Right lobe of liver (tissue), 6 donors: ENCODE measurements around the gene RPL28. TPM values are rescaled to one million over a fixed set of nuclear protein-coding genes. Genes with fewer than 3 reads are reported as not detected.
"Not testable (repeated sequence)": the region's sequence is repeated elsewhere in the genome, so short reads cannot be mapped to it uniquely, and the experiment has no call there.

Experiments
- ATAC-seq, 4 donors: fragments of 200-7000 bp; cut with Tn5 transposase; one replicate each; pipeline ENCODE4 v1.9.1; 2020; ENCODE audit warnings: mild to moderate bottlenecking in 4 of 4, moderate library complexity in 4 of 4
- DNase-seq, 3 donors: peaks; one replicate each; pipeline ENCODE4 v3.0.0-alpha.2; 2020
- H3K27ac ChIP-seq, 3 donors: fragments of 200-600 bp; one replicate each; pipeline ENCODE4 v1.8.0; 2022
- H3K27me3 ChIP-seq, 2 donors: fragments of 200-600 bp; one replicate each; pipeline ENCODE4 v1.8.0; 2022
- H3K36me3 ChIP-seq, 4 donors: fragments of 200-600 bp; sonication (generic) in 1 of 4; one replicate each; pipeline versions ENCODE4 v1.5.1 to v1.8.0; 2017 to 2022; ENCODE audit warnings: control low read depth in 1 of 4
- H3K4me1 ChIP-seq, 4 donors: fragments of 200-600 bp; sonication (generic) in 1 of 4; one replicate each; pipeline versions ENCODE4 v1.5.1 to v1.8.0; 2017 to 2022; ENCODE audit warnings: control low read depth in 1 of 4
- H3K4me3 ChIP-seq, 3 donors: fragments of 200-600 bp; one replicate each; pipeline ENCODE4 v1.8.0; 2022
- H3K9me3 ChIP-seq, 4 donors: fragments of 200-600 bp; sonication (generic) in 1 of 4; one replicate each; pipeline versions ENCODE4 v1.5.1 to v1.8.0; 2017 to 2022; ENCODE audit warnings: control low read depth in 1 of 4
- CTCF ChIP-seq, 4 donors: fragments of 200-600 bp in 3 of 4; fragments of 450-650 bp in 1 of 4; IDR thresholded peaks; one replicate each; pipeline versions ENCODE4 v1.5.1 to v1.8.0; 2016 to 2022; ENCODE audit warnings: antibody characterized with exemption in 4 of 4, mild to moderate bottlenecking in 2 of 4
- POLR2A ChIP-seq: fragments of 450-650 bp; IDR thresholded peaks from one replicate; pipeline ENCODE4 v1.6.1; 2017; ENCODE audit warnings: antibody characterized with exemption, mild to moderate bottlenecking
- WGBS: methylation state at CpG from one replicate; pipeline ENCODE4 v1.1.6; 2018; ENCODE audit warnings: low coverage, low lambda C conversion rate; ENCODE audit not compliant: insufficient coverage; ENCODE audit errors: missing lambda C conversion rate; 5-methylcytosine and 5-hydroxymethylcytosine counted together
- intact Hi-C, 2 donors: fragments of 100-400 bp; cut with DNase I; formaldehyde crosslinking; loops; one replicate each; pipeline versions ENCODE4 v1.11.2 to v1.14.1; 2022
- total RNA-seq, 6 experiments: library from RNA; depleted of rRNA in 2 of 6; stranded (reverse); fragments of >200 nt in 2 of 6; fragmentation: NEBNext Ultra II Directional in 3 of 6; extraction: Animal tissue kit (Norgen Biotek cat#: 25700) in 3 of 6; gene quantifications; one replicate each; pipeline versions ENCODE4 v1.1.0 to v1.2.4, GENCODE V29; 2016 to 2023
- donor health status: DM: no; HTN: yes; CAD: no.
- donor health status: DM: no; HTN: no; CAD: no.
- donor health status: DM: no; HTN: no; CAD: no.
- donor health status: DM: no; HTN: yes; CAD: no.
- donor health status: DM: no; HTN: yes; CAD: no.

The RPL28 gene
- total RNA-seq, 6 experiments from 2014 or later: 305 to 530 (median 455) TPM

- intact Hi-C loops: no loop called here
- Histone ChIP-seq H3K36me3 (no peaks in the 10 kb centered on the region), H3K4me1 (no peaks in the 10 kb centered on the region), H3K4me3 (no peak overlapping the region), H3K27me3 (no peaks in the 10 kb centered on the region), H3K27ac (no peak overlapping the region), H3K9me3 (no peaks in the 10 kb centered on the region)
- WGBS: 43% methylated on average over 2 of the region's 16 CpGs
- TF ChIP-seq CTCF (IDR thresholded peaks at IDR 0.05) (no peak), POLR2A (no peak)
- ATAC-seq (peak; percentile 29 to 59 (median 42)), DNase-seq (no peak)
These were observed 61.9 kb downstream of the RPL28 start for GRCh38 chr19:55447421-55448174.

DNA sequence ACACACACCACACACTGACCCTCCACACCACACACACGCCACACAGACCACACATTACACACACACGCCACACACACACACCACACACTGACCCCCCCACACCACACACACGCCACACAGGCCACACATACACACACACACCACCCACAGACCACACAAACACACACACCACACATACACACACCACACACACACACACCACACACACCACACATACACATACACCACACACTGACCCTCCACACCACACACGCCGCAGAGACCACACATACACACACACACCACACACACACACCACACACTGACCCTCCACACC, 62.4 kb downstream of the RPL28 start:
- H3K9me3 ChIP-seq, H3K27me3 ChIP-seq, ATAC-seq, H3K4me1 ChIP-seq, intact Hi-C loops, H3K36me3 ChIP-seq, H3K27ac ChIP-seq, DNase-seq, H3K4me3 ChIP-seq: not testable (repeated sequence)
- WGBS: 89% methylated on average over 5 of the region's 5 CpGs

GRCh38 chr19:55449469-55449868, 63.7 kb downstream of the RPL28 start:
- no peak for TF ChIP-seq POLR2A
- no peak for TF ChIP-seq CTCF (IDR thresholded peaks at IDR 0.05)
- Histone ChIP-seq H3K9me3 (no peaks in the 10 kb centered on the region), H3K27ac (no peak overlapping the region), H3K36me3 (no peaks in the 10 kb centered on the region), H3K27me3 (no peaks in the 10 kb centered on the region), H3K4me3 (no peak overlapping the region), H3K4me1 (no peaks in the 10 kb centered on the region)
- ATAC-seq: no peak
- 16% methylated on average over 11 of the region's 16 CpGs for WGBS
- intact Hi-C loops: no loop called here
- peak in 1 of 3 donors; percentile 31 for DNase-seq

DNA sequence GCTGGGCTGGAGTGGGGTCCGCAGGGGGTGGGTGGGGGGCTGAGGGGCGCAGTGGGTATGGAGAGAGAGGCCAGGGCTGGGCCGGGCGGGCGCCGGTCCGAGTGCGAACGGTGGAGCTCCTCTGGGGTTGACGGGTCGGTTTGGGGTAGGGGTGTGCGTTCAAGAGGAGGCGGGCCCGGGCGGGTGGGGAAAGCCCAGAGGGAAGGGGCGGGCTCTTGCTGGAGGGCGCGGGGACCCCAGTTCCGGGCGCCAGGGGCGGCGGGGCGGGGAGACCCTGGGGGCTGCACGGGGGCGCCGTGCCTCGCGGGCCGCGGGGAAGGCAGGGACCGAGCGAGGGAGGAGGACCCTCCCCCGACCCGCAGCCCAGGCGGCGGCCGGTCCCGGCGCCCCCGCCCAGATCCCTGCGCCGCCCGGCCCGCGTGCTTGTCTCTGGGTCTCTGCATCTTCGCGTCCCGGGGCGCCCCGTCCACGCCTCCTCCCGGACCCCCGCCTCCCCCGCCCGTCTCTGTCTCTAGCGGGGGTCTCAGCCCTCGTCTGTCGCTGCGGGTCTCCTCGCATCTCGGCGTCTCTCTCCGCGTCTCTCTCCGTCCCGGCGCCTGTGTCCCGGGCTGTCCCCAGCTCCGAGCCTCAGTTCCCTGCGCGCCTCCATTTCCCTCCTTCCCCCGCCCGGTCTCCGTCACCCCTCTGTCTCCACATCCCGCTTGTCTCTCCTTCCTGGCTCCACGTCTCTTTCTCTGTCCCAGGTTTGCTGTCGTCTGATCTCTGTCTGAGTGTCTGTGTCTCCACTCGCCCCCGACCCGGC, 65.6 kb downstream of the RPL28 start:
- Histone ChIP-seq H3K27me3 (no peaks in the 10 kb centered on the region), H3K4me1 (no peaks in the 10 kb centered on the region), H3K4me3 (no peak overlapping the region), H3K9me3 (no peaks in the 10 kb centered on the region), H3K27ac (no peak overlapping the region), H3K36me3 (peaks cover 0 to 10% (median 0%) of the 10 kb centered on the region in 4 donors)
- peak in 1 of 3 donors; percentile 44 for DNase-seq
- TF ChIP-seq POLR2A (no peak), CTCF (IDR thresholded peaks at IDR 0.05) (no peak)
- WGBS: under 1% methylated on average over 24 of the region's 80 CpGs
- intact Hi-C loops: no loop called here
- no peak for ATAC-seq
